Keratinocyte (primary cell): ENCODE measurements around the gene IL17RD. TPM values are rescaled to one million over a fixed set of nuclear protein-coding genes. Genes with fewer than 3 reads are reported as not detected.

Experiments used
- DNase-seq: peaks from one replicate; pipeline ENCODE4 v3.0.0-alpha.2; 2011; ENCODE audit warnings: low read depth, missing footprints, low spot score
- FAIRE-seq: peaks from 2 replicates; lab custom pipeline; 2011; peaks lifted over from hg19 to GRCh38; lab: Jason Lieb, UNC
- H2AFZ ChIP-seq: 2 replicates; pipeline ENCODE4 v1.6.0; 2012; ENCODE audit warnings: low read length, control low read depth, inconsistent platforms; ENCODE audit not compliant: control insufficient read depth
- H3K27ac ChIP-seq: 2 replicates; pipeline ENCODE4 v1.5.1; 2011; ENCODE audit warnings: low read length; ENCODE audit not compliant: control insufficient read depth, insufficient read depth
- H3K27me3 ChIP-seq: 3 replicates; pipeline ENCODE4 v1.6.0; 2011; ENCODE audit warnings: low read length; ENCODE audit not compliant: control insufficient read depth, insufficient read depth; ENCODE audit errors: extremely low read depth
- H3K36me3 ChIP-seq, 2 experiments: 2 replicates in 1 of 2; 3 replicates in 1 of 2; pipeline ENCODE4 v1.5.1; 2011; ENCODE audit warnings: low read length in 2 of 2, mild to moderate bottlenecking in 1 of 2; ENCODE audit not compliant: control insufficient read depth in 2 of 2, insufficient read depth in 2 of 2; ENCODE audit errors: extremely low read depth in 1 of 2
- H3K4me1 ChIP-seq: 3 replicates; pipeline ENCODE4 v1.5.1; 2011; ENCODE audit warnings: low read length; ENCODE audit not compliant: control insufficient read depth, insufficient read depth; ENCODE audit errors: extremely low read depth
- H3K4me2 ChIP-seq: 3 replicates; pipeline ENCODE4 v1.6.0; 2011; ENCODE audit warnings: low read depth, low read length; ENCODE audit not compliant: control insufficient read depth, insufficient read depth; ENCODE audit errors: extremely low read depth
- H3K4me3 ChIP-seq, 3 experiments: fragments of 200-600 bp in 1 of 3; sonication (generic) in 1 of 3; 2 replicates in 2 of 3; 3 replicates in 1 of 3; pipeline ENCODE4 v1.5.1; 2011 to 2016; ENCODE audit warnings: low read length in 3 of 3, mild to moderate bottlenecking in 3 of 3, control low read depth in 2 of 3, inconsistent platforms in 1 of 3, low read depth in 1 of 3, mixed read lengths in 1 of 3, mixed run types in 1 of 3, moderate library complexity in 1 of 3; ENCODE audit not compliant: control insufficient read depth in 2 of 3, insufficient read depth in 2 of 3; ENCODE audit errors: extremely low read depth in 1 of 3
- H3K79me2 ChIP-seq: 2 replicates; pipeline ENCODE4 v1.6.0; 2012; ENCODE audit warnings: low read length; ENCODE audit not compliant: control insufficient read depth, insufficient read depth
- H3K9ac ChIP-seq: 3 replicates; pipeline ENCODE4 v1.6.0; 2011; ENCODE audit warnings: low read length; ENCODE audit not compliant: control insufficient read depth, insufficient read depth; ENCODE audit errors: extremely low read depth
- H3K9me1 ChIP-seq: 3 replicates; pipeline ENCODE4 v1.6.0; 2011; ENCODE audit warnings: low read length; ENCODE audit not compliant: control insufficient read depth, insufficient read depth; ENCODE audit errors: extremely low read depth
- H3K9me3 ChIP-seq: 2 replicates; pipeline ENCODE4 v1.5.1; 2012; ENCODE audit warnings: low read depth, low read length; ENCODE audit not compliant: control insufficient read depth
- H4K20me1 ChIP-seq: 3 replicates; pipeline ENCODE4 v1.6.0; 2011; ENCODE audit warnings: low read length; ENCODE audit not compliant: control insufficient read depth, insufficient read depth; ENCODE audit errors: extremely low read depth
- EZH2 ChIP-seq: IDR thresholded peaks from one replicate; pipeline ENCODE4 v1.6.1; 2012; ENCODE audit warnings: inconsistent platforms, mild to moderate bottlenecking, low read length, moderate library complexity
- dilution Hi-C: fragments of 300-500 bp; cut with MboI; formaldehyde crosslinking; loops from one replicate; pipeline ENCODE4 v1.7.0; 2020; ENCODE audit warnings: low sequenced_read_pairs; ENCODE audit not compliant: extremely low pct_ligation_motif_present
- polyA plus RNA-seq, 5 experiments: library from polyadenylated mRNA; depleted of rRNA in 3 of 5; stranded (reverse) in 3 of 5; stranded (forward) in 1 of 5; unstranded in 1 of 5; fragments of >200 nt; gene quantifications; 1 replicate in 1 of 5; 2 replicates in 3 of 5; 3 replicates in 1 of 5; pipeline versions ENCODE4 v1.2.1 to v1.2.3, GENCODE V29; 2011 to 2012; ENCODE audit warnings: missing spikeins in 2 of 5, low read depth in 1 of 5, low replicate concordance in 1 of 5
- TF ChIP-seq, protein P1 (sequence below), 3 experiments: IDR thresholded peaks in 1 of 3; conservative IDR thresholded peaks in 1 of 3; optimal IDR thresholded peaks in 1 of 3; 2 replicates in 2 of 3; 3 replicates in 1 of 3; pipeline versions ENCODE3 to v1.5.1; 2011; ENCODE audit warnings: low read length in 3 of 3, mild to moderate bottlenecking in 3 of 3, moderate library complexity in 2 of 3, control low read depth in 1 of 3, inconsistent platforms in 1 of 3; ENCODE audit not compliant: insufficient read depth in 2 of 3; ENCODE audit errors: extremely low read depth in 1 of 3

Gene IL17RD
- polyA plus RNA-seq, 1 donor (not counting 4 experiments of a cell fraction or from before 2014, with no cell fraction given): 1.4 TPM

- no peak overlapping the region for H2AFZ ChIP-seq
- H3K9me3 ChIP-seq: no peaks in the 10 kb centered on the region
- H3K27me3 ChIP-seq: no peaks in the 10 kb centered on the region
- H3K9ac ChIP-seq: no peak overlapping the region
- no peak for DNase-seq
- no peak overlapping the region for H3K4me3 ChIP-seq
- H3K9me1 ChIP-seq: no peaks in the 10 kb centered on the region
- H4K20me1 ChIP-seq: no peaks in the 10 kb centered on the region
- no peaks in the 10 kb centered on the region for H3K79me2 ChIP-seq
- dilution Hi-C loops: no loop called here
- peak overlapping the region; percentile 83 for H3K27ac ChIP-seq
- H3K36me3 ChIP-seq: no peaks in the 10 kb centered on the region
- no peak overlapping the region for H3K4me2 ChIP-seq
- peaks cover 16% of the 10 kb centered on the region for H3K4me1 ChIP-seq
- TF ChIP-seq, protein P1, sequence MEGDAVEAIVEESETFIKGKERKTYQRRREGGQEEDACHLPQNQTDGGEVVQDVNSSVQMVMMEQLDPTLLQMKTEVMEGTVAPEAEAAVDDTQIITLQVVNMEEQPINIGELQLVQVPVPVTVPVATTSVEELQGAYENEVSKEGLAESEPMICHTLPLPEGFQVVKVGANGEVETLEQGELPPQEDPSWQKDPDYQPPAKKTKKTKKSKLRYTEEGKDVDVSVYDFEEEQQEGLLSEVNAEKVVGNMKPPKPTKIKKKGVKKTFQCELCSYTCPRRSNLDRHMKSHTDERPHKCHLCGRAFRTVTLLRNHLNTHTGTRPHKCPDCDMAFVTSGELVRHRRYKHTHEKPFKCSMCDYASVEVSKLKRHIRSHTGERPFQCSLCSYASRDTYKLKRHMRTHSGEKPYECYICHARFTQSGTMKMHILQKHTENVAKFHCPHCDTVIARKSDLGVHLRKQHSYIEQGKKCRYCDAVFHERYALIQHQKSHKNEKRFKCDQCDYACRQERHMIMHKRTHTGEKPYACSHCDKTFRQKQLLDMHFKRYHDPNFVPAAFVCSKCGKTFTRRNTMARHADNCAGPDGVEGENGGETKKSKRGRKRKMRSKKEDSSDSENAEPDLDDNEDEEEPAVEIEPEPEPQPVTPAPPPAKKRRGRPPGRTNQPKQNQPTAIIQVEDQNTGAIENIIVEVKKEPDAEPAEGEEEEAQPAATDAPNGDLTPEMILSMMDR (optimal IDR thresholded peaks at IDR 0.05 in 1 of 3, IDR thresholded peaks at IDR 0.05 in 1 of 3, conservative IDR thresholded peaks at IDR 0.05 in 1 of 3; ENCODE audit: extremely low read depth in 1 of 3, insufficient read depth in 2 of 3, low read length in 3 of 3): no peak
- TF ChIP-seq EZH2: no peak
- FAIRE-seq: no peak
Measured at GRCh38 chr3:57069503-57069902, 95.7 kb downstream of the IL17RD start.

GRCh38 chr3:57068437-57069089 is 96.6 kb downstream of the IL17RD start:
- FAIRE-seq: peak; percentile 97
- Histone ChIP-seq H3K4me2 (peak overlapping the region; percentile 69), H3K4me1 (peaks cover 16% of the 10 kb centered on the region), H4K20me1 (no peaks in the 10 kb centered on the region), H3K9me3 (no peaks in the 10 kb centered on the region), H3K27ac (peak overlapping the region; percentile 83), H3K4me3 (peak overlapping the region in 2 of 3 experiments; percentile 4 to 8), H3K9ac (peak overlapping the region; percentile 70), H3K79me2 (no peaks in the 10 kb centered on the region), H3K36me3 (no peaks in the 10 kb centered on the region), H2AFZ (peak overlapping the region; percentile 2), H3K9me1 (no peaks in the 10 kb centered on the region), H3K27me3 (no peaks in the 10 kb centered on the region)
- peak; percentile 75 for DNase-seq
- dilution Hi-C loops: no loop called here
- TF ChIP-seq, protein P1 (optimal IDR thresholded peaks at IDR 0.05 in 1 of 3, IDR thresholded peaks at IDR 0.05 in 1 of 3, conservative IDR thresholded peaks at IDR 0.05 in 1 of 3; ENCODE audit: extremely low read depth in 1 of 3, insufficient read depth in 2 of 3, low read length in 3 of 3): no peak
- no peak for TF ChIP-seq EZH2
